ENCODE data around the gene SUSD1.
"Not testable (repeated sequence)": the region's sequence is repeated elsewhere in the genome, so short reads cannot be mapped to it uniquely, and the experiment has no call there.

The SUSD1 gene

GRCh38 chr9:112174965-112175795 is at the start of gene SUSD1:
TSS of gene SUSD1 (minus strand) at chr9:112175297. CDS start at chr9:112175235, 62 bp downstream.
- DNase-seq (ENCODE audit: low spot score): no peak

- no peak for DNase-seq (ENCODE audit: low spot score)
Observed at GRCh38 chr9:112224401-112225289, 49.5 kb upstream of the SUSD1 start.

GRCh38 chr9:112218908-112219307 is 43.8 kb upstream of the SUSD1 start:
- no peak for DNase-seq (ENCODE audit: low spot score)

GRCh38 chr9:112212926-112213325 is 37.8 kb upstream of the SUSD1 start:
- no peak for DNase-seq (ENCODE audit: low spot score)

- no peak for DNase-seq (ENCODE audit: low spot score)
Observed at GRCh38 chr9:112207451-112207850, 32.4 kb upstream of the SUSD1 start.

- DNase-seq (ENCODE audit: low spot score): no peak
Observed at GRCh38 chr9:112203536-112203935, 28.4 kb upstream of the SUSD1 start.

- DNase-seq (ENCODE audit: low spot score): no peak
Observed at GRCh38 chr9:112200711-112201110, 25.6 kb upstream of the SUSD1 start.

GRCh38 chr9:112198646-112199045 is 23.5 kb upstream of the SUSD1 start:
- DNase-seq (ENCODE audit: low spot score): no peak

- DNase-seq (ENCODE audit: low spot score): no peak
Observed at GRCh38 chr9:112194969-112195431, 19.9 kb upstream of the SUSD1 start.

- no peak for DNase-seq (ENCODE audit: low spot score)
Observed at GRCh38 chr9:112193572-112194288, 18.6 kb upstream of the SUSD1 start.

GRCh38 chr9:112190320-112190719 is 15.2 kb upstream of the SUSD1 start:
- not testable (repeated sequence) for DNase-seq (ENCODE audit: low spot score)

GRCh38 chr9:112188884-112189283 is 13.8 kb upstream of the SUSD1 start:
- no peak for DNase-seq (ENCODE audit: low spot score)

GRCh38 chr9:112187404-112187803 is 12.3 kb upstream of the SUSD1 start:
- DNase-seq (ENCODE audit: low spot score): no peak

GRCh38 chr9:112186695-112187094 is 11.6 kb upstream of the SUSD1 start:
- no peak for DNase-seq (ENCODE audit: low spot score)

- DNase-seq (ENCODE audit: low spot score): no peak
Observed at GRCh38 chr9:112184946-112185345, 9.8 kb upstream of the SUSD1 start.

- DNase-seq (ENCODE audit: low spot score): no peak
Observed at GRCh38 chr9:112184221-112184620, 9.1 kb upstream of the SUSD1 start.

- no peak for DNase-seq (ENCODE audit: low spot score)
Observed at GRCh38 chr9:112180387-112180881, 5.3 kb upstream of the SUSD1 start.

GRCh38 chr9:112179816-112180215 is 4.7 kb upstream of the SUSD1 start:
- no peak for DNase-seq (ENCODE audit: low spot score)

GRCh38 chr9:112176524-112176923 is 1.4 kb upstream of the SUSD1 start:
- DNase-seq (ENCODE audit: low spot score): no peak

GRCh38 chr9:112175796-112176315 is 759 bp upstream of the SUSD1 start:
- DNase-seq (ENCODE audit: low spot score): no peak

- no peak for DNase-seq (ENCODE audit: low spot score)
Observed at GRCh38 chr9:112174222-112174964, 704 bp downstream of the SUSD1 start.

Data from left forelimb (tissue), 1 donor.